Trophoblast cell (in vitro differentiated cells and primary cell): ENCODE measurements around the gene ZNF512.

ENCODE experiments used
- DNase-seq, 2 donors: peaks; one replicate each; pipeline ENCODE4 v3.0.0-alpha.2; 2016
- H2AFZ ChIP-seq: 2 replicates; pipeline ENCODE4 v1.6.1; 2013; ENCODE audit warnings: low read length, moderate library complexity, mild to moderate bottlenecking; ENCODE audit not compliant: insufficient read depth, poor library complexity
- H2AK5ac ChIP-seq: 2 replicates; pipeline ENCODE4 v1.6.1; 2013; ENCODE audit warnings: mild to moderate bottlenecking, low read length
- H2BK120ac ChIP-seq: 2 replicates; pipeline ENCODE4 v1.6.1; 2013; ENCODE audit warnings: low read length, mild to moderate bottlenecking, moderate library complexity; ENCODE audit not compliant: insufficient read depth, poor library complexity
- H2BK12ac ChIP-seq: 2 replicates; pipeline ENCODE4 v1.6.1; 2013; ENCODE audit warnings: mild to moderate bottlenecking, low read length, moderate library complexity
- H2BK5ac ChIP-seq: 2 replicates; pipeline ENCODE4 v1.6.1; 2013; ENCODE audit warnings: low read length, low read depth, moderate library complexity, mild to moderate bottlenecking; ENCODE audit not compliant: poor library complexity
- H3K14ac ChIP-seq: 2 replicates; pipeline ENCODE4 v1.6.1; 2013; ENCODE audit warnings: mild to moderate bottlenecking, low read length
- H3K18ac ChIP-seq: 2 replicates; pipeline ENCODE4 v1.6.1; 2013; ENCODE audit warnings: mild to moderate bottlenecking, low read length
- H3K23ac ChIP-seq: 2 replicates; pipeline ENCODE4 v1.6.1; 2013; ENCODE audit warnings: low read length
- H3K27ac ChIP-seq: 2 replicates; pipeline ENCODE4 v1.5.1; 2013; ENCODE audit warnings: low read depth, mild to moderate bottlenecking, inconsistent platforms, low read length, moderate library complexity
- H3K27me3 ChIP-seq: 2 replicates; pipeline ENCODE4 v1.6.1; 2013; ENCODE audit warnings: inconsistent platforms, mild to moderate bottlenecking, low read length, moderate library complexity; ENCODE audit not compliant: insufficient read depth
- H3K36me3 ChIP-seq, 2 experiments: 1 replicate in 1 of 2; 2 replicates in 1 of 2; pipeline ENCODE4 v1.6.1; 2013; ENCODE audit warnings: low read length in 2 of 2, mild to moderate bottlenecking in 2 of 2, moderate library complexity in 1 of 2; ENCODE audit not compliant: insufficient read depth in 2 of 2, control insufficient read depth in 1 of 2
- H3K4ac ChIP-seq: 2 replicates; pipeline ENCODE4 v1.6.1; 2013; ENCODE audit warnings: low read depth, mild to moderate bottlenecking, low read length, moderate library complexity
- H3K4me1 ChIP-seq, 2 experiments: 1 replicate in 1 of 2; 2 replicates in 1 of 2; pipeline ENCODE4 v1.6.1; 2013; ENCODE audit warnings: low read length in 2 of 2, mild to moderate bottlenecking in 2 of 2, moderate library complexity in 1 of 2; ENCODE audit not compliant: insufficient read depth in 2 of 2, control insufficient read depth in 1 of 2
- H3K4me2 ChIP-seq: 2 replicates; pipeline ENCODE4 v1.6.1; 2013; ENCODE audit warnings: inconsistent platforms, mild to moderate bottlenecking, low read length, moderate library complexity
- H3K4me3 ChIP-seq: 2 replicates; pipeline ENCODE4 v1.5.1; 2013; ENCODE audit warnings: mild to moderate bottlenecking, low read depth, low read length, inconsistent platforms
- H3K79me1 ChIP-seq: one replicate; pipeline ENCODE4 v1.6.1; 2013; ENCODE audit warnings: low read length
- H3K79me2 ChIP-seq: 2 replicates; pipeline ENCODE4 v1.6.1; 2013; ENCODE audit warnings: low read length, mild to moderate bottlenecking; ENCODE audit not compliant: control insufficient read depth, insufficient read depth, poor library complexity
- H3K9ac ChIP-seq: 2 replicates; pipeline ENCODE4 v1.6.1; 2013; ENCODE audit warnings: mild to moderate bottlenecking, low read length
- H3K9me3 ChIP-seq: 2 replicates; pipeline ENCODE4 v1.6.1; 2013; ENCODE audit warnings: low read depth, mild to moderate bottlenecking, control low read depth, inconsistent platforms, low read length; ENCODE audit not compliant: insufficient read depth
- H4K12ac ChIP-seq: 2 replicates; pipeline ENCODE4 v1.6.1; 2013; ENCODE audit warnings: low read depth, mild to moderate bottlenecking, low read length, moderate library complexity
- H4K8ac ChIP-seq: 2 replicates; pipeline ENCODE4 v1.6.1; 2013; ENCODE audit warnings: low read depth, mild to moderate bottlenecking, low read length, moderate library complexity
- H4K91ac ChIP-seq: one replicate; pipeline ENCODE4 v1.6.1; 2013; ENCODE audit warnings: low read depth, mild to moderate bottlenecking, low read length, moderate library complexity
- WGBS: extraction: QIAGEN DNeasy Blood & Tissue Kit; methylation state at CpG from one replicate; pipeline ENCODE4 v1.1.7; 2013; ENCODE audit warnings: missing lambda C conversion rate; ENCODE audit not compliant: insufficient read length, insufficient coverage; ENCODE audit errors: extremely low coverage; 5-methylcytosine and 5-hydroxymethylcytosine counted together

Gene ZNF512

DNA sequence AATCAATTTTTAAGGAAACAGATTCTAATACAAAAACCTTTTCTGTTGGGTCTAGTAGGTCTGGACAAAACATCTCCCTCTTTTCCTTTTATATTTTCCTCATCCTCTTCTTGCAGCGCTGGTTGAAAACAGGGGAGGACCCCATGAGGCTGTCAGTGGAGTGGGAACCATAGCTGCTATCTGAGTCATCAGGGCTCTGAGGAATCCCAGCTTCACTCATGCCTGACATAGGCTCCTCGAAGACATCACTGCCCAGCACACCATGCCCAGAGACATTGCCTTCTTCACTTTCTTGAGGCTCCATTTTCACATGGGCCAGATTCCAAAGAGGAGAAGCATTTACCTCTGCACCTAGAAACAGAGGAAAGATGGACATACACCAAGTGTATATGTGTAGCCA is 70.6 kb downstream of the ZNF512 start:
- Histone ChIP-seq H3K79me2 (no peaks in the 10 kb centered on the region), H3K4me2 (no peak overlapping the region), H3K27ac (no peak overlapping the region), H3K23ac (no peak overlapping the region), H3K18ac (no peak overlapping the region), H3K9ac (no peak overlapping the region), H2AK5ac (no peak overlapping the region), H3K79me1 (no peaks in the 10 kb centered on the region), H3K4ac (no peak overlapping the region), H2BK5ac (no peak overlapping the region), H3K27me3 (no peaks in the 10 kb centered on the region), H4K8ac (no peak overlapping the region), H2AFZ (no peak overlapping the region), H3K4me1 (no peaks in the 10 kb centered on the region), H2BK120ac (no peak overlapping the region), H2BK12ac (no peak overlapping the region), H4K91ac (no peak overlapping the region), H4K12ac (no peak overlapping the region), H3K14ac (no peak overlapping the region), H3K9me3 (no peaks in the 10 kb centered on the region), H3K36me3 (peaks cover 26 to 51% of the 10 kb centered on the region in 2 experiments), H3K4me3 (no peak overlapping the region)
- no CpG with 5 or more reads among the region's 2 CpGs for WGBS
- DNase-seq, result peak; percentile 12 to 31

DNA sequence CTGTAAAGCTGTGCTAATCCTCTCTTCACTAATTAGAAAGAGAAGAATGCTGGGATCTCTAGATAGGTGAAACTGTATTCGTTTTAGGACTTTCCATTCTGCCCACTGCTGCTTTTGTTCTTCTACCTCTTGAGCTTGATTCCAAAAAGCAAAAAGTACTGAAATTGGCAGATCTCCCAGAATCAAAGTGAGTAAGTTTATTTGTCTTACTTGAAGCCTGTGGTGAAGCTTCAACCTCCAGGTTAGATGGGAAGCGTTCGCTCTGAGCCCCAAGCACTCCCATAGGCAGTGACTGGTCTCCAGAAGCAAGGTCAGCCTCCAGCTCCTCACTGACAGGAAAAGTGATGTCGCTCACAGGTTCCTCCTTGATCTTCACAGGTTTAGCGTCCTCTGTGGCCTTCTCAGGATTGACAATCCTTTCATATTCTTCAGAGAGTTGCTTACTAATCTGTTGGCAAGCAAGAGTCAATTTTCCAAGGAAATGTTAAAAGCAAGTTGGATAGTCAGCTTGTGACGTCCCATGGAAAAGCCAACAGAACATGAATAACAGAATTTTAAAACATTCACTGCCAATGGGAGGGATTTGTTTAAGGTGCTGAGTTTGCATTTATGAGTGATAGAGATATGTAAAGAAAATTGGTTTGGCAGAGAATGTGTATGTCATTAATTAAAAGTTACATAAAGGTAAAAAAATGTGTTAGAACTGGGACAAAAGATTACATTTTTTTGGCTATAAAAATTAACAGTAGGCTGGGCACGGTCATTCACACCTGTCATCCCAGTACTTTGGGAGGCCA is 72.5 kb downstream of the ZNF512 start:
- no peak for DNase-seq
- H3K27me3 ChIP-seq, result no peaks in the 10 kb centered on the region
- H2AK5ac ChIP-seq, result no peak overlapping the region
- H2AFZ ChIP-seq, result no peak overlapping the region
- no peak overlapping the region for H3K4ac ChIP-seq
- H2BK12ac ChIP-seq, result no peak overlapping the region
- H3K4me1 ChIP-seq, result no peaks in the 10 kb centered on the region
- no peaks in the 10 kb centered on the region for H3K79me1 ChIP-seq
- no peak overlapping the region for H4K91ac ChIP-seq
- no peak overlapping the region for H3K4me3 ChIP-seq
- H3K23ac ChIP-seq, result no peak overlapping the region
- no peak overlapping the region for H3K9ac ChIP-seq
- H3K79me2 ChIP-seq, result no peaks in the 10 kb centered on the region
- H3K9me3 ChIP-seq, result no peaks in the 10 kb centered on the region
- no peak overlapping the region for H3K27ac ChIP-seq
- no peak overlapping the region for H3K14ac ChIP-seq
- H2BK5ac ChIP-seq, result no peak overlapping the region
- H3K18ac ChIP-seq, result no peak overlapping the region
- WGBS, result no CpG with 5 or more reads among the region's 7 CpGs
- no peak overlapping the region for H4K8ac ChIP-seq
- H3K4me2 ChIP-seq, result no peak overlapping the region
- no peak overlapping the region for H2BK120ac ChIP-seq
- H4K12ac ChIP-seq, result no peak overlapping the region
- peaks cover 22 to 46% of the 10 kb centered on the region in 2 experiments for H3K36me3 ChIP-seq

DNA sequence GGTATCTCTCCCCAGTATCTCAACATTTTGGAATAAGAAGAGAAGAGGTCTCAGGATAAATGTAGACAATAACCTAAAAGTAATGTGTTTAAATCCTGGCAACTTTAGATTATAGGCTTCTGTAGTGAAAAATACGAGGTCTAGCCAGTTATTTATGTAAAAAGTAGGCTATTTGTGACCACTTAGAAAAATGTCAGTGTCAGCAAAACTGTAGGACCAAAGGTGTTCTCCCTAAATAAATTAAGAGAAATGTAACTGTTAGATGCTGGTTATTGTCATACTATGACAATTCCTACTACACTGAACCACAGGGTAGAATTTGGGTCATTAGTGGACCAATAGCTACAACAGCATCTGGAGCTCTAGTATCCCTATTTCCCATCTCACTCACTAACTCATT is 78.5 kb downstream of the ZNF512 start:
- Histone ChIP-seq H4K91ac (no peak overlapping the region), H3K18ac (no peak overlapping the region), H2AFZ (no peak overlapping the region), H4K8ac (no peak overlapping the region), H4K12ac (no peak overlapping the region), H3K4me3 (no peak overlapping the region), H3K4me1 (peaks cover 9 to 14% of the 10 kb centered on the region in 2 experiments), H3K4ac (no peak overlapping the region), H3K79me1 (peaks cover 9% of the 10 kb centered on the region), H3K9ac (no peak overlapping the region), H3K23ac (no peak overlapping the region), H3K9me3 (no peaks in the 10 kb centered on the region), H3K27me3 (no peaks in the 10 kb centered on the region), H3K79me2 (peaks cover 12% of the 10 kb centered on the region), H2AK5ac (no peak overlapping the region), H2BK5ac (no peak overlapping the region), H2BK120ac (no peak overlapping the region), H3K27ac (no peak overlapping the region), H3K14ac (no peak overlapping the region), H3K4me2 (no peak overlapping the region), H3K36me3 (peaks cover 13 to 23% of the 10 kb centered on the region in 2 experiments), H2BK12ac (no peak overlapping the region)
- DNase-seq, result no peak
- no CpG with 5 or more reads among the region's 1 CpG for WGBS

DNA sequence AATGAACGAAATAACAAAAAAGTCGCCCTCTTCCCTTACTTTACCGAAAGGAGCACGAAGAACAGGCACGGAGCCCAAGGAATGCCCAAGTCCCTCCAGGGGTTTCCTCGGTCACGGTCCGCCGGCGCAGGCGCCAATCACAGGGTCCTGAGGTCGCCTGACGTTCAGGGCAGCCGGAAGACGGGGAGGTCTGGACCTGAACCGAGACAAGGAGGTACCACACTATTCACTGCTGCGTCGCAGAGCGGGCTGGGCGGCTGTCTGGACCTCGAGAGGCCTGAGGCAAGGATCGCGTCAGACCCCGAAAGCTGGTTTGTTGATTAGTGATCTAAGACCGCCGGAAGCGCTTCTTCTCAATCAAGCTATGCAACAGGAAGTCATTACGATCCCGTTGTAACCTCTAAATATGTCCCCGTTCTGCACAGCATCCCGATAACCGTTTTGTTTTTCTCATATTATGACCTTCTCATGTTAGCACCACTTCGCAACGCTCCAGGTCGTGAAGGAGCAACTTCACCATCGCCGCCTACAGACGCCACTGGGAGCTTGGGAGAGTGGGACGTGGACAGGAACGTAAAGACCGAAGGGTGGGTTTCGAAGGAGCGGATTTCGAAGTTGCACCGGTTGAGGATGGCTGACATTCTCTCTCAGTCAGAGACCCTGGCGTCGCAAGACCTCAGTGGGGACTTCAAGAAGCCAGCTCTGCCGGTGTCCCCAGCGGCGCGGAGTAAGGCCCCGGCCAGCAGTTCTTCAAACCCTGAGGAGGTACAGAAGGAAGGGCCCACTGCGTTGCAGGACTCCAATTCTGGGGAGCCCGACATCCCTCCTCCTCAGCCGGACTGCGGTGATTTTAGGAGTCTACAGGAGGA is 80.7 kb downstream of the ZNF512 start, which contains the start of the genes SLC4A1AP and SUPT7L:
Gene SLC4A1AP, plus strand, starts transcription at position 605 of the 869 bp plus-strand sequence. Its CDS starts 26 bp downstream, at position 631.
Gene SUPT7L, minus strand, starts transcription at position 330 of the 869 bp plus-strand sequence. CDS start 1,422 bp downstream, outside the sequence.
- Histone ChIP-seq H3K9me3 (no peaks in the 10 kb centered on the region), H3K4me2 (peak within 1 kb of the TSS; percentile 95), H2BK12ac (no peak within 1 kb of the TSS), H3K23ac (no peak within 1 kb of the TSS), H2BK5ac (peak within 1 kb of the TSS; percentile 54), H3K79me1 (peaks cover 9% of the 10 kb centered on the region), H3K18ac (peak within 1 kb of the TSS; percentile 81), H4K91ac (peak within 1 kb of the TSS; percentile 73), H3K4me1 (peaks cover 9 to 14% of the 10 kb centered on the region in 2 experiments), H3K27ac (peak within 1 kb of the TSS; percentile 77), H4K8ac (peak within 1 kb of the TSS; percentile 96), H3K79me2 (peaks cover 12% of the 10 kb centered on the region), H2AK5ac (peak within 1 kb of the TSS; percentile 63), H3K4me3 (peak within 1 kb of the TSS; percentile 87), H3K4ac (peak within 1 kb of the TSS; percentile 68), H3K36me3 (peaks cover 10 to 15% of the 10 kb centered on the region in 2 experiments), H3K9ac (peak within 1 kb of the TSS; percentile 92), H2BK120ac (peak within 1 kb of the TSS; percentile 44), H3K14ac (peak within 1 kb of the TSS; percentile 89), H2AFZ (peak within 1 kb of the TSS; percentile 98), H4K12ac (peak within 1 kb of the TSS; percentile 50), H3K27me3 (no peaks in the 10 kb centered on the region)
- no CpG with 5 or more reads among the region's 56 CpGs for WGBS
- DNase-seq, result peak; percentile 84 to 87
